ENCODE results near the gene BMI1.

The BMI1 gene

GRCh38 chr10:22324413-22324812 is 3.5 kb downstream of the BMI1 start:
- Histone ChIP-seq H3K27ac (ENCODE audit: low read length) (peak overlapping the region; percentile 66; the same call in 1 of the 2 replicates), H3K9me3 (replicated peaks; ENCODE audit: insufficient read depth, low read length) (no peaks in the 10 kb centered on the region), H3F3A (ENCODE audit: insufficient read depth, low read length) (peaks cover 33% of the 10 kb centered on the region), H3K27me3 (replicated peaks; ENCODE audit: insufficient read depth, low read length) (peaks cover 18% of the 10 kb centered on the region), H4K20me1 (ENCODE audit: insufficient read depth, low read length) (no peaks in the 10 kb centered on the region), H3K4me1 (ENCODE audit: low read length) (peaks cover 30% of the 10 kb centered on the region), H3K4me2 (ENCODE audit: low read depth, low read length) (peak overlapping the region; percentile 81), H3K4me3 (ENCODE audit: low read length) (peak overlapping the region; percentile 70), H3K36me3 (replicated peaks; ENCODE audit: insufficient read depth, low read length) (peaks cover 4% of the 10 kb centered on the region; the same call in 1 of the 2 replicates), H3K9ac (ENCODE audit: low read length) (peak overlapping the region; percentile 58; the same call in 1 of the 2 replicates), H3K79me2 (ENCODE audit: low read length) (peaks cover 53% of the 10 kb centered on the region), H2AFZ (ENCODE audit: low read length) (no peak overlapping the region), H3K9me2 (replicated peaks; ENCODE audit: insufficient read depth, low read length) (no peaks in the 10 kb centered on the region)
- TF ChIP-seq, protein P1, sequence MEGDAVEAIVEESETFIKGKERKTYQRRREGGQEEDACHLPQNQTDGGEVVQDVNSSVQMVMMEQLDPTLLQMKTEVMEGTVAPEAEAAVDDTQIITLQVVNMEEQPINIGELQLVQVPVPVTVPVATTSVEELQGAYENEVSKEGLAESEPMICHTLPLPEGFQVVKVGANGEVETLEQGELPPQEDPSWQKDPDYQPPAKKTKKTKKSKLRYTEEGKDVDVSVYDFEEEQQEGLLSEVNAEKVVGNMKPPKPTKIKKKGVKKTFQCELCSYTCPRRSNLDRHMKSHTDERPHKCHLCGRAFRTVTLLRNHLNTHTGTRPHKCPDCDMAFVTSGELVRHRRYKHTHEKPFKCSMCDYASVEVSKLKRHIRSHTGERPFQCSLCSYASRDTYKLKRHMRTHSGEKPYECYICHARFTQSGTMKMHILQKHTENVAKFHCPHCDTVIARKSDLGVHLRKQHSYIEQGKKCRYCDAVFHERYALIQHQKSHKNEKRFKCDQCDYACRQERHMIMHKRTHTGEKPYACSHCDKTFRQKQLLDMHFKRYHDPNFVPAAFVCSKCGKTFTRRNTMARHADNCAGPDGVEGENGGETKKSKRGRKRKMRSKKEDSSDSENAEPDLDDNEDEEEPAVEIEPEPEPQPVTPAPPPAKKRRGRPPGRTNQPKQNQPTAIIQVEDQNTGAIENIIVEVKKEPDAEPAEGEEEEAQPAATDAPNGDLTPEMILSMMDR (IDR thresholded peaks at IDR 0.05; ENCODE audit: low read length): no peak
- no peak for TF ChIP-seq EZH2 (optimal IDR thresholded peaks at IDR 0.05; ENCODE audit: low read depth, low read length)
- no peak for TF ChIP-seq EZH2phosphoT487 (IDR thresholded peaks at IDR 0.05; ENCODE audit: low read length)
- no peak for DNase-seq

DNA sequence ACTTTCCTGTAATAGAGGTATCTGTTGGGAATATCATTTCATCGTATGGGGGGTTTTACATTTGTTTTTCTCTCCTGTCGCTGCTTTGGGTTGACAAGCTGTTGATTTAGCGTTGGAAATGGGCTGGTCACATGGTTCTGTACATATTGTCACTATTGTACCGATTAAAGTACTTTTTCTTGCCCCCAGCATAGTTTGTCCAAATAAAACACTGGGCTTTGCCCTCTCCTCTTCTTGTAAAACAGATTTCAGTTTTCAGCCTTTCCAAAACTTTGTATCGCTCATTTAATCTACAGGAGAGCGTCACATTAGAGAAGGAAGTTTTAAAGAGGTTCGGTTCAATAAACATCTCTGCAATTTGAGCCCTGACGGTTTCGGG is 4.0 kb downstream of the BMI1 start:
- Histone ChIP-seq H4K20me1 (ENCODE audit: insufficient read depth, low read length) (no peaks in the 10 kb centered on the region), H3K9ac (ENCODE audit: low read length) (peak overlapping the region; percentile 58), H3K27me3 (replicated peaks; ENCODE audit: insufficient read depth, low read length) (peaks cover 18% of the 10 kb centered on the region), H3K9me3 (replicated peaks; ENCODE audit: insufficient read depth, low read length) (no peaks in the 10 kb centered on the region), H3K9me2 (replicated peaks; ENCODE audit: insufficient read depth, low read length) (no peaks in the 10 kb centered on the region), H3K4me2 (ENCODE audit: low read depth, low read length) (peak overlapping the region; percentile 81), H3K79me2 (ENCODE audit: low read length) (peaks cover 54% of the 10 kb centered on the region), H3K27ac (ENCODE audit: low read length) (peak overlapping the region; percentile 66; the same call in 1 of the 2 replicates), H3K36me3 (replicated peaks; ENCODE audit: insufficient read depth, low read length) (peaks cover 9% of the 10 kb centered on the region; the same call in 1 of the 2 replicates), H2AFZ (ENCODE audit: low read length) (peak overlapping the region; percentile 44; the same call in 1 of the 2 replicates), H3F3A (ENCODE audit: insufficient read depth, low read length) (peaks cover 28% of the 10 kb centered on the region), H3K4me3 (ENCODE audit: low read length) (peak overlapping the region; percentile 70), H3K4me1 (ENCODE audit: low read length) (peaks cover 26% of the 10 kb centered on the region)
- TF ChIP-seq EZH2 (optimal IDR thresholded peaks at IDR 0.05; ENCODE audit: low read depth, low read length) (no peak), EZH2phosphoT487 (IDR thresholded peaks at IDR 0.05; ENCODE audit: low read length) (no peak)
- TF ChIP-seq, protein P1 (IDR thresholded peaks at IDR 0.05; ENCODE audit: low read length): no peak
- no peak for DNase-seq

DNA sequence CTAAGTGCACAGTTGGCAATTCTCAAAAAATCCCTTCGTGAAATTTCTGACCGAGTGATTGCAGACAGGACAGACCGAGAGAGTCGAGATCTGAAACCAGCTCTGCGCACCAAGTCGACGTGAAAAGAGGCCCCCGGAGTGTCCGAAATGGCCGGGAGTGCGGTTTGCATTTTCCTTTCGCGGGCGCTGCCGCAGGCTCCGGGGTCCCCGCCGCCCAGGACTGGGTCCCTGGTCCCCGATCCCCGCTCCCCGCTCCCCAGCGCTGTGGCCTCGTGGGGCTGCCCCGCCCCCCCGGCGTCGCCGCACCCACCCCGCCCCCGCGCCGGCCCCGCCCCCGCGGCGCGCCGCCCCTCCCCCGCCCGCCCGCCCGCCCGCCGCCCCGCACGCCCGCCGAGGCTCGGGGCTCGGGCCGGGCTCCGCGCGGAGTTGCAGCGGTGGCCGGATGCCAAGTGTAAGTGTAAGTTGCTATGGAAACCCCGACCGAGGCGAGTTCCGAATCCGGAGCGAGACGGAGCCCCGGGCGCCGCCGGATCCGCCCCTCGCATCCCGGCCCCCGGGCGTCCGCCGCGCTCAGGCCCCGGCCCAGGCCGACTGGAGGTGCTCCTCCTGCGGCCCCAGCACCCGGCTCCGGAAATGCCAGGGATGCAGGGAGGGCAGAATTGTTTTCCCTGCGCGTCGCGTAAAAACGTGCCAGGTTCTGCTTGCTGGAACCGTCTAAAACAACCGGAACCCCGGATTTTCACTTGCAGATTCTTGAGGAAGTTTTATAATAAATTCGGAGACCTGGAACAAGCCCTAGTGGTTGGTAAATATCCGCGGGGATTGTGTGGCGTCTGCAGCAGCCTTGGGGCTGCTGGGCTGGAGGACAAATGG is 4.6 kb downstream of the BMI1 start:
- H3K36me3 ChIP-seq (replicated peaks; ENCODE audit: insufficient read depth, low read length): peaks cover 9% of the 10 kb centered on the region; the same call in 1 of the 2 replicates
- H3K9ac ChIP-seq (ENCODE audit: low read length): peak overlapping the region; percentile 58
- H3F3A ChIP-seq (ENCODE audit: insufficient read depth, low read length): peaks cover 24% of the 10 kb centered on the region
- peaks cover 18% of the 10 kb centered on the region for H3K27me3 ChIP-seq (replicated peaks; ENCODE audit: insufficient read depth, low read length)
- H3K79me2 ChIP-seq (ENCODE audit: low read length): peaks cover 55% of the 10 kb centered on the region
- H2AFZ ChIP-seq (ENCODE audit: low read length): peak overlapping the region; percentile 44; the same call in 1 of the 2 replicates
- DNase-seq: peak; percentile 86
- H4K20me1 ChIP-seq (ENCODE audit: insufficient read depth, low read length): no peaks in the 10 kb centered on the region
- TF ChIP-seq EZH2phosphoT487 (IDR thresholded peaks at IDR 0.05; ENCODE audit: low read length) (no peak), EZH2 (optimal IDR thresholded peaks at IDR 0.05; ENCODE audit: low read depth, low read length) (no peak)
- TF ChIP-seq, protein P1 (IDR thresholded peaks at IDR 0.05; ENCODE audit: low read length): no peak
- H3K4me1 ChIP-seq (ENCODE audit: low read length): peaks cover 24% of the 10 kb centered on the region
- H3K27ac ChIP-seq (ENCODE audit: low read length): peak overlapping the region; percentile 66; the same call in 1 of the 2 replicates
- no peaks in the 10 kb centered on the region for H3K9me3 ChIP-seq (replicated peaks; ENCODE audit: insufficient read depth, low read length)
- H3K9me2 ChIP-seq (replicated peaks; ENCODE audit: insufficient read depth, low read length): no peaks in the 10 kb centered on the region
- H3K4me2 ChIP-seq (ENCODE audit: low read depth, low read length): peak overlapping the region; percentile 81
- H3K4me3 ChIP-seq (ENCODE audit: low read length): peak overlapping the region; percentile 70

Measured in MM.1S (cell line).